Transverse colon (tissue), 4 donors: ENCODE measurements around the gene ORAI3. TPM values are rescaled to one million over a fixed set of nuclear protein-coding genes. Genes with fewer than 3 reads are reported as not detected.

Experiments
- DNase-seq: peaks from one replicate; pipeline ENCODE4 v3.0.0-alpha.2; 2019
- H3K27ac ChIP-seq, 4 donors: fragments of 200-600 bp; sonication (generic); 2 replicates each; pipeline ENCODE4 v1.5.1; 2016 to 2018; ENCODE audit warnings: inconsistent platforms in 4 of 4
- H3K27me3 ChIP-seq: fragments of 200-600 bp; sonication (generic); 2 replicates; pipeline ENCODE4 v1.5.1; 2017; ENCODE audit warnings: inconsistent platforms
- H3K36me3 ChIP-seq, 4 donors: fragments of 200-600 bp; sonication (generic); 2 replicates each; pipeline ENCODE4 v1.5.1; 2017 to 2019; ENCODE audit warnings: inconsistent platforms in 4 of 4
- H3K4me1 ChIP-seq, 4 donors: fragments of 200-600 bp; sonication (generic); 2 replicates each; pipeline ENCODE4 v1.5.1; 2017 to 2020; ENCODE audit warnings: inconsistent platforms in 4 of 4
- H3K4me3 ChIP-seq, 4 donors: fragments of 200-600 bp; sonication (generic); 1 replicate in 1 of 4; 2 replicates in 3 of 4; pipeline versions ENCODE4 v1.5.1 to v1.6.1; 2017 to 2019; ENCODE audit warnings: inconsistent platforms in 4 of 4
- H3K9me3 ChIP-seq, 2 donors: fragments of 200-600 bp; sonication (generic); 2 replicates each; pipeline ENCODE4 v1.5.1; 2017 to 2019; ENCODE audit warnings: inconsistent platforms in 2 of 2
- EP300 ChIP-seq: sonication (generic); formaldehyde crosslinking; IDR thresholded peaks from one replicate; pipeline ENCODE4 v1.6.1; 2017; ENCODE audit warnings: antibody characterized with exemption, low read depth
- POLR2A ChIP-seq: fragments of 450-650 bp; IDR thresholded peaks from one replicate; pipeline ENCODE4 v1.6.1; 2016; ENCODE audit warnings: antibody characterized with exemption, mild to moderate bottlenecking, moderate library complexity
- POLR2AphosphoS5 ChIP-seq, 3 donors: sonication (generic); formaldehyde crosslinking; IDR thresholded peaks; one replicate each; pipeline ENCODE4 v1.6.1; 2016; ENCODE audit warnings: antibody characterized with exemption in 3 of 3
- WGBS, 2 donors: methylation state at CpG; one replicate each; pipeline ENCODE4 v1.1.5; 2018; ENCODE audit warnings: low coverage in 1 of 2; 5-methylcytosine and 5-hydroxymethylcytosine counted together
- in situ Hi-C, 4 donors: fragments of 200-750 bp; cut with MboI; loops; one replicate each; pipeline versions ENCODE4 v1.15.0 to v1.15.1; 2017; ENCODE audit warnings: low sequenced_read_pairs in 3 of 4, low pct_ligation_motif_present in 1 of 4, low pct_unique_long_range_greater_than_20kb in 1 of 4
- intact Hi-C: fragments of 100-400 bp; cut with DNase I; formaldehyde crosslinking; loops from one replicate; pipeline ENCODE4 v1.15.1; 2023; ENCODE audit warnings: low total_unique reads
- total RNA-seq, 4 donors: library from RNA; depleted of rRNA; stranded (reverse); fragments of >200 nt; gene quantifications; one replicate each; pipeline ENCODE4 v1.1.0, GENCODE V29; 2016
- TF ChIP-seq, protein P1 (sequence below), 5 experiments: fragments of 200-600 bp in 3 of 5; fragments of 450-650 bp in 2 of 5; sonication (generic) in 3 of 5; IDR thresholded peaks; 1 replicate in 2 of 5; 2 replicates in 3 of 5; pipeline ENCODE4 v1.5.1; 2016 to 2017; ENCODE audit warnings: antibody characterized with exemption in 5 of 5, inconsistent platforms in 3 of 5, mild to moderate bottlenecking in 2 of 5, moderate library complexity in 1 of 5

ORAI3 gene
- total RNA-seq, 4 donors from 2014 or later, result 24.8 to 45.6 (median 31.3) TPM

DNA sequence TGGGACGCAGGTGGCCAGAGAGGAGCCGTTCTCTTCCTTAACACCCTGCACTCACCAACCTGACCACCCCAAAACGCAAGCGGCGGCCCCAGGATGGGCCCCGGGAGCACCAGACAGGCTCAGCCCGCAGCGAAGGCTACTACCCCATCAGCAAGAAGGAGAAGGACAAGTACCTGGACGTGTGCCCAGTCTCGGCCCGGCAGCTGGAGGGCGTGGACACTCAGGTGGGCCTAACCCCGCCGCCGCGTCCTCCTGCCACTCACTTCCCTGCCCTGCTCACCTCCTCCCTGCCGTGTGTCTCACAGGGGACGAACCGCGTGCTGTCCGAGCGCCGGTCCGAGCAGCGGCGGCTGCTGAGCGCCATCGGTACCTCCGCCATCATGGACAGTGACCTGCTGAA, 31.6 kb downstream of the ORAI3 start:
- no peaks in the 10 kb centered on the region for H3K9me3 ChIP-seq
- in situ Hi-C loops, result loop anchor here (10.0 to 25.0 kb wide), 6 partner anchors 114 to 884 kb away; partner anchors contain the start of genes COX6A2 (in 2 of the 4), ZNF267 (in 2 of the 4), ZNF843 (in 2 of the 4) and ARMC5 (in 1 of the 4)
- no peak overlapping the region for H3K27ac ChIP-seq
- TF ChIP-seq, protein P1, sequence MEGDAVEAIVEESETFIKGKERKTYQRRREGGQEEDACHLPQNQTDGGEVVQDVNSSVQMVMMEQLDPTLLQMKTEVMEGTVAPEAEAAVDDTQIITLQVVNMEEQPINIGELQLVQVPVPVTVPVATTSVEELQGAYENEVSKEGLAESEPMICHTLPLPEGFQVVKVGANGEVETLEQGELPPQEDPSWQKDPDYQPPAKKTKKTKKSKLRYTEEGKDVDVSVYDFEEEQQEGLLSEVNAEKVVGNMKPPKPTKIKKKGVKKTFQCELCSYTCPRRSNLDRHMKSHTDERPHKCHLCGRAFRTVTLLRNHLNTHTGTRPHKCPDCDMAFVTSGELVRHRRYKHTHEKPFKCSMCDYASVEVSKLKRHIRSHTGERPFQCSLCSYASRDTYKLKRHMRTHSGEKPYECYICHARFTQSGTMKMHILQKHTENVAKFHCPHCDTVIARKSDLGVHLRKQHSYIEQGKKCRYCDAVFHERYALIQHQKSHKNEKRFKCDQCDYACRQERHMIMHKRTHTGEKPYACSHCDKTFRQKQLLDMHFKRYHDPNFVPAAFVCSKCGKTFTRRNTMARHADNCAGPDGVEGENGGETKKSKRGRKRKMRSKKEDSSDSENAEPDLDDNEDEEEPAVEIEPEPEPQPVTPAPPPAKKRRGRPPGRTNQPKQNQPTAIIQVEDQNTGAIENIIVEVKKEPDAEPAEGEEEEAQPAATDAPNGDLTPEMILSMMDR (IDR thresholded peaks at IDR 0.05), result no peak
- TF ChIP-seq POLR2AphosphoS5 (IDR thresholded peaks at IDR 0.05), result no peak
- H3K4me3 ChIP-seq, result no peak overlapping the region
- peaks cover 2 to 5% (median 4%) of the 10 kb centered on the region in 4 donors for H3K4me1 ChIP-seq
- no peak for DNase-seq
- no peaks in the 10 kb centered on the region for H3K27me3 ChIP-seq
- intact Hi-C loops, result no loop called here
- WGBS, 2 donors, result 94% methylated on average over 29 of the region's 29 CpGs; no CpG with 5 or more reads in 1 of the 2 donors
- peaks cover 0 to 24% (median 9%) of the 10 kb centered on the region in 4 donors for H3K36me3 ChIP-seq

DNA sequence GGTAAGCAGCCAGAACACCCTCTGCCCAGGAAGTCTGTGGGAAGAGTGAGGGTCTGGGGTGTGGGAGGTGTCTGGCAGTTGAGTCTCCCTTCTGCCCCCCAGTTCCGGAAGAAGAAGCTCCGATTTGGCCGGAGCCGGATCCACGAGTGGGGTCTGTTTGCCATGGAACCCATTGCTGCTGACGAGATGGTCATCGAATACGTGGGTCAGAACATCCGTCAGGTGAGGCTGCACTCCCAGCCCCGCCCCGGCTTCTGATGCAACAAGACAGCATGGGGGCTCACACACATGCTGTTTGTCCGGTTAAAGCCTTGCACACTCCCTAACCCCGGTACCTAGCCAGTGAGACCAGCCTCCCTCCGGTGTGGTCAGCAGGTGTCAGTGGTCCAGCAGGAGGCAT, 32.1 kb downstream of the ORAI3 start:
- intact Hi-C loops, result no loop called here
- TF ChIP-seq, protein P1 (IDR thresholded peaks at IDR 0.05), result no peak
- TF ChIP-seq EP300 (no peak), POLR2AphosphoS5 (IDR thresholded peaks at IDR 0.05) (no peak), POLR2A (no peak)
- H3K4me1 ChIP-seq, result peaks cover 7 to 10% (median 9%) of the 10 kb centered on the region in 4 donors
- H3K4me3 ChIP-seq, result no peak overlapping the region
- H3K27ac ChIP-seq, result no peak overlapping the region
- no peaks in the 10 kb centered on the region for H3K9me3 ChIP-seq
- in situ Hi-C loops, result loop anchor here (10.0 to 25.0 kb wide), 6 partner anchors 114 to 884 kb away; partner anchors contain the start of genes COX6A2 (in 2 of the 4), ZNF267 (in 2 of the 4), ZNF843 (in 2 of the 4) and ARMC5 (in 1 of the 4)
- peaks cover 0 to 24% (median 9%) of the 10 kb centered on the region in 4 donors for H3K36me3 ChIP-seq
- DNase-seq, result no peak
- no peaks in the 10 kb centered on the region for H3K27me3 ChIP-seq
- 95% methylated on average over 14 of the region's 14 CpGs; no CpG with 5 or more reads in 1 of the 2 donors for WGBS, 2 donors

DNA sequence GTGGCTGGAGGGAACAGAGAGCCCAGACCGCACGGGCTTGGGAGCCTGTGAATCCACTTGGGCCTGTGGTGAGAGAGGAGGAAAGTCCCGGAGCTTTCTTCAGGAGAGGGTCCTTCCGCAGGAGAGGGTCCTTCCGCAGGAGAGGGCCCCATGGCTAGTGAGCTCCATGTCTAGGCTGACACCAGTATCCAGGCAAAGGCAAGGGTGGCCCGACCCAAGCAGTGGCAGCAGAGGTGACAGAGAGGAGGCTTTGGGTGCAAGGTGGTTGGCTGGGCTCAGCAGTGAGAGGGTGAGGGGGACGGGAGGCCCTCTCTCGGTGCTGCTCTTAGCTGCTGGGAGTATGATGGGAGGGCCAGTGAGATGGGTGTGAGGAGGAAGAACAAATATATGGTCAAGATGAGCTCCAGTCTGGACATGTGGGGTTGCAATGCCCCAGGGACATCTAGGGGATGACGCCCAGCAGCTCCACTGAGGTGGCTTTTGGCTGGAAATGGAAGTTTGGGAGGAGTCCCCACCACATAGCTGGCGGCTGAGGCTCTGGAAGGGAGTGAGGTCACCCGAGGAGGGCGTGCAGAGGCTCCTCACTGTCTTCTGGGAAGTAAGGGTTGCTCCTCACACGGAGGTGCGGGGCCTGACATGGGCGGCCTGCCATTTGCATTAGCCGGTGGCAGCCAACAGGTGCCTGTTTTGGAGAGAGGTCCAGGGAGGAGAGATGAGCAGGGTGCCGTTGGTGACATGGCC, 33.9 kb downstream of the ORAI3 start:
- peaks cover 0 to 17% (median 8%) of the 10 kb centered on the region in 4 donors for H3K36me3 ChIP-seq
- H3K9me3 ChIP-seq, result no peaks in the 10 kb centered on the region
- in situ Hi-C loops (loop anchor here (10.0 to 25.0 kb wide), 6 partner anchors 112 to 882 kb away; partner anchors contain the start of genes COX6A2 (in 2 of the 4), ZNF267 (in 2 of the 4), ZNF843 (in 2 of the 4) and ARMC5 (in 1 of the 4)), intact Hi-C loops (no loop called here)
- peaks cover 9 to 12% (median 10%) of the 10 kb centered on the region in 4 donors for H3K4me1 ChIP-seq
- no peak overlapping the region for H3K27ac ChIP-seq
- no peak for TF ChIP-seq POLR2A
- no peak for TF ChIP-seq EP300
- TF ChIP-seq, protein P1 (IDR thresholded peaks at IDR 0.05), result no peak
- TF ChIP-seq POLR2AphosphoS5 (IDR thresholded peaks at IDR 0.05), result no peak
- no peak for DNase-seq
- H3K4me3 ChIP-seq, result no peak overlapping the region
- 85 to 97% methylated on average over 6 to 17 of the region's 17 CpGs for WGBS, 2 donors
- H3K27me3 ChIP-seq, result no peaks in the 10 kb centered on the region

DNA sequence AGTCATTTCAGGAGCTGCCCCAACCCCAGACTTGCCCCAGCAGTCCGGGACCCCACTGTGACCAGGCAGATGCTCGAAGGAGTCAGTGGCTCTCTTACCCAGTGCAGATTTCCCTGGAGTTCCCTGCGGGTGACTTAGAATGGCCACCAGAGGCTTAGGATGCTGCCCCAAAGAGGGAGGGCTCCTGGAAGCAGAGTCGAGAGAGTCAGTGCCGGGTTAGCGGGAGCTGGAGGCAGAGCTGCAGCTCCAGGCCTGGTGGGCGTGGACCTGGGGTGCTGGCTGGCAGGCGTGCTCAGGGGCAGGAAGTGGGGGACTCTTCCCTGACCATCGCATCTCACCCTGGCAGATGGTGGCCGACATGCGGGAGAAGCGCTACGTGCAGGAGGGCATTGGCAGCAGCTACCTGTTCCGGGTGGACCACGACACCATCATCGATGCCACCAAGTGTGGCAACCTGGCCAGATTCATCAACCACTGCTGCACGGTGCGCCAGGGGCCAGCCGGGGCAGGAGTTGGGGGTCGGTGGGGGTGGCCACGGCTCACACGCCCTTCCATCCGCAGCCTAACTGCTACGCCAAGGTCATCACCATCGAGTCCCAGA, 34.5 kb downstream of the ORAI3 start:
- in situ Hi-C loops, result loop anchor here (10.0 to 25.0 kb wide), 6 partner anchors 111 to 881 kb away; partner anchors contain the start of genes COX6A2 (in 2 of the 4), ZNF267 (in 2 of the 4), ZNF843 (in 2 of the 4) and ARMC5 (in 1 of the 4)

More for the DNA sequence above, 34.5 kb downstream of the ORAI3 start:
- Histone ChIP-seq H3K36me3 (peaks cover 0 to 17% (median 8%) of the 10 kb centered on the region in 4 donors), H3K4me1 (peaks cover 9 to 12% (median 10%) of the 10 kb centered on the region in 4 donors), H3K9me3 (no peaks in the 10 kb centered on the region), H3K27ac (no peak overlapping the region), H3K27me3 (no peaks in the 10 kb centered on the region), H3K4me3 (no peak overlapping the region)
- TF ChIP-seq EP300 (no peak), POLR2AphosphoS5 (IDR thresholded peaks at IDR 0.05) (no peak), POLR2A (no peak)
- TF ChIP-seq, protein P1 (IDR thresholded peaks at IDR 0.05), result no peak
- WGBS, 2 donors, result 60 to 84% methylated on average over 1 to 24 of the region's 25 CpGs
- intact Hi-C loops, result no loop called here
- no peak for DNase-seq
